WTC11 (cell line): ENCODE data around the gene AGAP3. TPM values are rescaled to one million over a fixed set of nuclear protein-coding genes. Genes with fewer than 3 reads are reported as not detected.

Experiments
- ATAC-seq: fragments of 200-7000 bp; cut with Tn5 transposase; 2 replicates; pipeline ENCODE4 v1.10.0; 2021; ENCODE audit warnings: mild to moderate bottlenecking, moderate library complexity
- CTCF ChIA-PET: fragments of 300-600 bp; sonication (Branson Sonifier 250); formaldehyde crosslinking; loops from one replicate; lab custom pipeline; 2021; ENCODE audit warnings: antibody characterized with exemption; lab: Charles Lee
- POLR2A ChIA-PET: fragments of 350-600 bp; sonication (Branson Sonifier 250); formaldehyde crosslinking; loops from one replicate; lab custom pipeline; 2021; ENCODE audit warnings: antibody characterized with exemption; lab: Charles Lee
- DNase-seq: peaks from one replicate; pipeline ENCODE4 v3.0.0; 2021; ENCODE audit warnings: low spot score
- H3K27ac Mint-ChIP-seq: 2 replicates; pipeline ENCODE4 v1.8.0; 2021; ENCODE audit warnings: mixed read lengths
- H3K27me3 Mint-ChIP-seq: 2 replicates; pipeline ENCODE4 v1.8.0; 2021; ENCODE audit warnings: low read depth, mild to moderate bottlenecking, moderate library complexity, mixed read lengths
- H3K36me3 Mint-ChIP-seq: 2 replicates; pipeline ENCODE4 v1.8.0; 2021; ENCODE audit warnings: mixed read lengths
- H3K4me1 Mint-ChIP-seq: 2 replicates; pipeline ENCODE4 v1.8.0; 2022; ENCODE audit warnings: mixed read lengths
- H3K4me3 Mint-ChIP-seq: 2 replicates; pipeline ENCODE4 v1.8.0; 2021; ENCODE audit warnings: mild to moderate bottlenecking, moderate library complexity, mixed read lengths
- H3K9me3 Mint-ChIP-seq: 2 replicates; pipeline ENCODE4 v1.8.0; 2021; ENCODE audit warnings: mixed read lengths
- E2F1 ChIP-seq: sonication (generic); formaldehyde crosslinking; IDR thresholded peaks from 2 replicates; pipeline ENCODE4 v1.8.0; 2022; ENCODE audit warnings: mild to moderate bottlenecking, missing genetic modification reagents
- ETV6 ChIP-seq: sonication (generic); formaldehyde crosslinking; IDR thresholded peaks from 2 replicates; pipeline ENCODE4 v1.8.1; 2022; ENCODE audit warnings: mild to moderate bottlenecking, missing genetic modification reagents
- FOXP1 ChIP-seq: sonication (generic); formaldehyde crosslinking; IDR thresholded peaks from 2 replicates; pipeline ENCODE4 v1.8.0; 2022; ENCODE audit warnings: missing genetic modification reagents, mild to moderate bottlenecking, moderate library complexity, borderline replicate concordance
- FOXP4 ChIP-seq: sonication (generic); formaldehyde crosslinking; IDR thresholded peaks from 2 replicates; pipeline ENCODE4 v1.8.0; 2022; ENCODE audit warnings: mild to moderate bottlenecking, missing genetic modification reagents
- GABPB1 ChIP-seq: sonication (generic); formaldehyde crosslinking; IDR thresholded peaks from 2 replicates; pipeline ENCODE4 v1.8.1; 2023; ENCODE audit warnings: mild to moderate bottlenecking, missing genetic modification reagents
- IRF1 ChIP-seq: sonication (generic); formaldehyde crosslinking; IDR thresholded peaks from 2 replicates; pipeline ENCODE4 v1.8.0; 2023; ENCODE audit warnings: missing genetic modification reagents
- KAT7 ChIP-seq: sonication (generic); formaldehyde crosslinking; IDR thresholded peaks from 2 replicates; pipeline ENCODE4 v1.8.1; 2023; ENCODE audit warnings: missing genetic modification reagents, mild to moderate bottlenecking, borderline replicate concordance
- MYBL2 ChIP-seq: sonication (generic); formaldehyde crosslinking; IDR thresholded peaks from 2 replicates; pipeline ENCODE4 v1.8.1; 2023; ENCODE audit warnings: mild to moderate bottlenecking, moderate library complexity, missing genetic modification reagents
- NR3C1 ChIP-seq: sonication (generic); formaldehyde crosslinking; conservative IDR thresholded peaks from 2 replicates; pipeline ENCODE4 v1.8.1; 2023; ENCODE audit warnings: low read depth, mild to moderate bottlenecking, missing genetic modification reagents
- SP1 ChIP-seq: sonication (generic); formaldehyde crosslinking; conservative IDR thresholded peaks from 2 replicates; pipeline ENCODE4 v1.8.1; 2022; ENCODE audit warnings: missing genetic modification reagents
- USF1 ChIP-seq: sonication (generic); formaldehyde crosslinking; IDR thresholded peaks from 2 replicates; pipeline ENCODE4 v1.8.0; 2022; ENCODE audit warnings: mild to moderate bottlenecking, missing genetic modification reagents
- ZBTB43 ChIP-seq: sonication (generic); formaldehyde crosslinking; IDR thresholded peaks from 2 replicates; pipeline ENCODE4 v1.8.1; 2023; ENCODE audit warnings: mild to moderate bottlenecking, missing genetic modification reagents
- ZNF219 ChIP-seq: sonication (generic); formaldehyde crosslinking; IDR thresholded peaks from 2 replicates; pipeline ENCODE4 v1.8.0; 2023; ENCODE audit warnings: missing genetic modification reagents, mild to moderate bottlenecking, borderline replicate concordance
- ZNF281 ChIP-seq: sonication (generic); formaldehyde crosslinking; IDR thresholded peaks from 2 replicates; pipeline ENCODE4 v1.8.0; 2023; ENCODE audit warnings: mild to moderate bottlenecking, missing genetic modification reagents
- total RNA-seq: library from RNA; stranded (reverse); gene quantifications from 3 replicates; pipeline ENCODE4 v1.2.3, GENCODE V29; 2021

The AGAP3 gene
- total RNA-seq, 1 experiment from 2014 or later: 163 TPM

GRCh38 chr7:151086802-151087244 is 548 bp downstream of the AGAP3 start:
- DNase-seq (peak; percentile 50), ATAC-seq (no peak)
- Mint-ChIP-seq H3K36me3 (peaks cover 4% of the 10 kb centered on the region), H3K4me3 (peak overlapping the region; percentile 67), H3K9me3 (no peaks in the 10 kb centered on the region), H3K4me1 (peaks cover 45% of the 10 kb centered on the region), H3K27me3 (peaks cover 18% of the 10 kb centered on the region), H3K27ac (no peak overlapping the region)
- 0 out of 2 replicates have a peak, but pooled peaks have one; percentile 22 for TF ChIP-seq FOXP4 (CRISPR knock-in tag)
- TF ChIP-seq GABPB1 (CRISPR knock-in tag): no peak
- peak; percentile 59; the same call in 1 of the 2 replicates for TF ChIP-seq ETV6 (CRISPR knock-in tag)
- TF ChIP-seq IRF1 (CRISPR knock-in tag): 0 out of 2 replicates have a peak, but pooled peaks have one; percentile 30
- TF ChIP-seq KAT7: 0 out of 2 replicates have a peak, but pooled peaks have one; percentile 23
- no peak for TF ChIP-seq E2F1 (CRISPR knock-in tag)
- ChIA-PET POLR2A (interaction anchor here (2.0 kb wide), 1 partner anchor 24 kb away, joined by 9 read pairs; no protein-coding TSS in a partner anchor), CTCF (interaction anchor here (1.9 to 10.4 kb wide), 3 partner anchors 18 to 37 kb away, joined by 7 to 118 read pairs (median 7); no protein-coding TSS in a partner anchor)

- ATAC-seq (no peak), DNase-seq (no peak)
- Mint-ChIP-seq H3K27ac (no peak overlapping the region), H3K4me1 (peaks cover 47% of the 10 kb centered on the region), H3K4me3 (peak overlapping the region; percentile 67), H3K36me3 (peaks cover 6% of the 10 kb centered on the region), H3K27me3 (peaks cover 18% of the 10 kb centered on the region), H3K9me3 (no peaks in the 10 kb centered on the region)
- TF ChIP-seq MYBL2: 0 out of 2 replicates have a peak, but pooled peaks have one; percentile 22
- TF ChIP-seq ZBTB43 (CRISPR knock-in tag): 0 out of 2 replicates have a peak, but pooled peaks have one; percentile 18
- 0 out of 2 replicates have a peak, but pooled peaks have one; percentile 5 for TF ChIP-seq KAT7
- TF ChIP-seq ZNF281: 0 out of 2 replicates have a peak, but pooled peaks have one; percentile 47
- TF ChIP-seq SP1: peak; percentile 27; the same call in 1 of the 2 replicates
- TF ChIP-seq FOXP1: peak; percentile 72; the same call in 1 of the 2 replicates
- TF ChIP-seq ZNF219 (CRISPR knock-in tag): no peak
- TF ChIP-seq NR3C1 (CRISPR knock-in tag): no peak
- TF ChIP-seq USF1: 0 out of 2 replicates have a peak, but pooled peaks have one; percentile 14
- peak; percentile 12; the same call in 1 of the 2 replicates for TF ChIP-seq ETV6 (CRISPR knock-in tag)
- ChIA-PET CTCF (interaction anchor here (1.0 to 10.4 kb wide), 8 partner anchors 9 to 159 kb away, joined by 3 to 118 read pairs (median 4); partner anchors contain the start of gene GBX1), POLR2A (interaction anchor here (2.0 kb wide), 1 partner anchor 25 kb away, joined by 9 read pairs; no protein-coding TSS in a partner anchor)
These were observed 1.2 kb downstream of the AGAP3 start for GRCh38 chr7:151087245-151088018.
